ENCODE measurements around the gene OR1F1. TPM values are rescaled to one million over a fixed set of nuclear protein-coding genes. Genes with fewer than 3 reads are reported as not detected.

OR1F1 gene
- total and polyA plus RNA-seq, 2 donors (not counting 1 experiment from before 2014, with no cell fraction given), result 0.23 TPM; not detected in 1

- H3K9me3 ChIP-seq (ENCODE audit: control insufficient read depth, insufficient read depth, low read depth, low read length), result no peaks in the 10 kb centered on the region
- H3K4me3 ChIP-seq (replicated peaks in 1 of 4; ENCODE audit: control extremely low read depth in 1 of 4, insufficient read depth in 1 of 4, low read depth in 3 of 4, low read length in 4 of 4), result no peak overlapping the region
- no peak overlapping the region for H3K9ac ChIP-seq (ENCODE audit: insufficient read depth, low read length)
- no peak overlapping the region for H3K4me2 ChIP-seq (ENCODE audit: extremely low read depth, insufficient read depth, low read length)
- no peaks in the 10 kb centered on the region for H3K36me3 ChIP-seq (ENCODE audit: control insufficient read depth, insufficient read depth, low read length)
- H3K4me1 ChIP-seq (ENCODE audit: control insufficient read depth, extremely low read depth, insufficient read depth, low read length), result no peaks in the 10 kb centered on the region
- H3K79me2 ChIP-seq (ENCODE audit: control insufficient read depth, insufficient read depth, low read length), result no peaks in the 10 kb centered on the region
- no peak overlapping the region for H3K27ac ChIP-seq (ENCODE audit: insufficient read depth, low read length)
- DNase-seq (ENCODE audit: low read depth in 2 of 2), result peak in 1 of 2 donors; percentile 6
- H4K20me1 ChIP-seq (ENCODE audit: control insufficient read depth, extremely low read depth, insufficient read depth, low read length), result no peaks in the 10 kb centered on the region
- H3K27me3 ChIP-seq (ENCODE audit: control insufficient read depth, insufficient read depth, low read length), result no peaks in the 10 kb centered on the region
- no peak for TF ChIP-seq EZH2 (IDR thresholded peaks at IDR 0.05; ENCODE audit: low read length, missing control alignments)
- TF ChIP-seq CTCF (conservative IDR thresholded peaks at IDR 0.05 in 1 of 2, IDR thresholded peaks at IDR 0.05 in 1 of 2; ENCODE audit: low read depth in 1 of 2, low read length in 2 of 2), result no peak
- no peak overlapping the region for H2AFZ ChIP-seq (ENCODE audit: low read length)
Observed at GRCh38 chr16:3214904-3215600, 27.0 kb downstream of the OR1F1 start.

- no peak overlapping the region for H3K4me3 ChIP-seq (replicated peaks in 1 of 4; ENCODE audit: control extremely low read depth in 1 of 4, insufficient read depth in 1 of 4, low read depth in 3 of 4, low read length in 4 of 4)
- no peaks in the 10 kb centered on the region for H3K27me3 ChIP-seq (ENCODE audit: control insufficient read depth, insufficient read depth, low read length)
- H3K4me2 ChIP-seq (ENCODE audit: extremely low read depth, insufficient read depth, low read length), result no peak overlapping the region
- H2AFZ ChIP-seq (ENCODE audit: low read length), result no peak overlapping the region
- no peak overlapping the region for H3K9ac ChIP-seq (ENCODE audit: insufficient read depth, low read length)
- no peaks in the 10 kb centered on the region for H3K36me3 ChIP-seq (ENCODE audit: control insufficient read depth, insufficient read depth, low read length)
- no peaks in the 10 kb centered on the region for H3K9me3 ChIP-seq (ENCODE audit: control insufficient read depth, insufficient read depth, low read depth, low read length)
- no peaks in the 10 kb centered on the region for H3K4me1 ChIP-seq (ENCODE audit: control insufficient read depth, extremely low read depth, insufficient read depth, low read length)
- no peaks in the 10 kb centered on the region for H4K20me1 ChIP-seq (ENCODE audit: control insufficient read depth, extremely low read depth, insufficient read depth, low read length)
- no peak for DNase-seq (ENCODE audit: low read depth in 2 of 2)
- no peaks in the 10 kb centered on the region for H3K79me2 ChIP-seq (ENCODE audit: control insufficient read depth, insufficient read depth, low read length)
- TF ChIP-seq CTCF (conservative IDR thresholded peaks at IDR 0.05 in 1 of 2, IDR thresholded peaks at IDR 0.05 in 1 of 2; ENCODE audit: low read depth in 1 of 2, low read length in 2 of 2), result no peak
- TF ChIP-seq EZH2 (IDR thresholded peaks at IDR 0.05; ENCODE audit: low read length, missing control alignments), result no peak
- H3K27ac ChIP-seq (ENCODE audit: insufficient read depth, low read length), result no peak overlapping the region
Observed at GRCh38 chr16:3215601-3216262, 27.7 kb downstream of the OR1F1 start.

- Histone ChIP-seq H3K27me3 (ENCODE audit: control insufficient read depth, insufficient read depth, low read length) (no peaks in the 10 kb centered on the region), H3K4me2 (ENCODE audit: extremely low read depth, insufficient read depth, low read length) (no peak overlapping the region)
- no peak for TF ChIP-seq CTCF (conservative IDR thresholded peaks at IDR 0.05 in 1 of 2, IDR thresholded peaks at IDR 0.05 in 1 of 2; ENCODE audit: low read depth in 1 of 2, low read length in 2 of 2)
- no peak for TF ChIP-seq EZH2 (IDR thresholded peaks at IDR 0.05; ENCODE audit: low read length, missing control alignments)
Observed at GRCh38 chr16:3216263-3216640, 28.2 kb downstream of the OR1F1 start.

More at GRCh38 chr16:3216263-3216640, 28.2 kb downstream of the OR1F1 start:
- H3K9me3 ChIP-seq (ENCODE audit: control insufficient read depth, insufficient read depth, low read depth, low read length), result no peaks in the 10 kb centered on the region
- H3K79me2 ChIP-seq (ENCODE audit: control insufficient read depth, insufficient read depth, low read length), result no peaks in the 10 kb centered on the region
- no peak overlapping the region for H3K4me3 ChIP-seq (replicated peaks in 1 of 4; ENCODE audit: control extremely low read depth in 1 of 4, insufficient read depth in 1 of 4, low read depth in 3 of 4, low read length in 4 of 4)
- H2AFZ ChIP-seq (ENCODE audit: low read length), result no peak overlapping the region
- DNase-seq (ENCODE audit: low read depth in 2 of 2), result no peak
- no peak overlapping the region for H3K27ac ChIP-seq (ENCODE audit: insufficient read depth, low read length)
- no peak overlapping the region for H3K9ac ChIP-seq (ENCODE audit: insufficient read depth, low read length)
- H3K4me1 ChIP-seq (ENCODE audit: control insufficient read depth, extremely low read depth, insufficient read depth, low read length), result no peaks in the 10 kb centered on the region
- H4K20me1 ChIP-seq (ENCODE audit: control insufficient read depth, extremely low read depth, insufficient read depth, low read length), result no peaks in the 10 kb centered on the region
- H3K36me3 ChIP-seq (ENCODE audit: control insufficient read depth, insufficient read depth, low read length), result no peaks in the 10 kb centered on the region

All from fibroblast of lung (primary cell).